Chondrocyte (in vitro differentiated cells): ENCODE measurements around the gene GSPT1. TPM values are rescaled to one million over a fixed set of nuclear protein-coding genes. Genes with fewer than 3 reads are reported as not detected.

Experiments
- DNase-seq: peaks from one replicate; pipeline ENCODE4 v3.0.0; 2021; ENCODE audit warnings: mixed read lengths, low spot score
- H3K27ac Mint-ChIP-seq: one replicate; pipeline ENCODE4 v1.8.0; 2021; ENCODE audit warnings: mild to moderate bottlenecking, moderate library complexity, mixed read lengths; ENCODE audit not compliant: unreplicated experiment
- H3K27me3 Mint-ChIP-seq: 2 replicates; pipeline ENCODE4 v1.8.0; 2021; ENCODE audit warnings: low read depth, mixed read lengths
- H3K36me3 Mint-ChIP-seq: 2 replicates; pipeline ENCODE4 v1.8.0; 2021; ENCODE audit warnings: low read depth, mixed read lengths
- H3K4me1 Mint-ChIP-seq: 2 replicates; pipeline ENCODE4 v1.8.0; 2021; ENCODE audit warnings: low read depth, mild to moderate bottlenecking, mixed read lengths
- H3K4me3 Mint-ChIP-seq: one replicate; pipeline ENCODE4 v1.8.0; 2021; ENCODE audit warnings: mild to moderate bottlenecking, moderate library complexity, mixed read lengths; ENCODE audit not compliant: unreplicated experiment
- H3K9me3 Mint-ChIP-seq: 2 replicates; pipeline ENCODE4 v1.8.0; 2021; ENCODE audit warnings: low read depth, mixed read lengths
- total RNA-seq: library from RNA; stranded (reverse); gene quantifications from 3 replicates; pipeline ENCODE4 v1.2.1, GENCODE V29; 2021
- TF ChIP-seq, protein P1 (sequence below): fragments of 200-600 bp; sonication (generic); IDR thresholded peaks from 2 replicates; pipeline ENCODE4 v1.5.0; 2021; ENCODE audit warnings: antibody characterized with exemption, mild to moderate bottlenecking, moderate library complexity

Gene GSPT1
- total RNA-seq, 1 donor from 2014 or later, result 103 TPM

DNA sequence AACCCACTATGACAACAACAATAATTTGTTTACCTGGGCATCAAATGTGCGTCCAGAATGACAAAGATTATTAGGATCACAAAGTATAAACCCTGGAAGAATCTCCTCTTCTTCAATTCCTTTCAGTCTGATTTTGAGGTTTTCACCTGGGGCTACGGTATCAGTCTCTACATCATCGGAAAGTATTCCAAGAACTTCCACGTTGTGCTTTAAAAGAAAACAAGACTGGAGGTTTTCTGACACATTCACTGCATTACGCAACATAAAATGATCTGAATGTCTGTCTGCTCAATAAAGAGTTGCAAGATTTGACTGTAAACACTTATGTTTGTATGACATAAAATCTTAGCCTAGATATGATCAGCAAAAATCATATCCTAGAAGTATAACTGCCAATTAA is 38.4 kb downstream of the GSPT1 start:
- no peak overlapping the region for H3K4me3 Mint-ChIP-seq
- H3K27me3 Mint-ChIP-seq, result no peaks in the 10 kb centered on the region
- DNase-seq, result no peak
- peak overlapping the region; percentile 27 for H3K27ac Mint-ChIP-seq
- H3K9me3 Mint-ChIP-seq, result no peaks in the 10 kb centered on the region
- peaks cover 7% of the 10 kb centered on the region for H3K4me1 Mint-ChIP-seq
- H3K36me3 Mint-ChIP-seq, result peaks cover 28% of the 10 kb centered on the region
- TF ChIP-seq, protein P1, sequence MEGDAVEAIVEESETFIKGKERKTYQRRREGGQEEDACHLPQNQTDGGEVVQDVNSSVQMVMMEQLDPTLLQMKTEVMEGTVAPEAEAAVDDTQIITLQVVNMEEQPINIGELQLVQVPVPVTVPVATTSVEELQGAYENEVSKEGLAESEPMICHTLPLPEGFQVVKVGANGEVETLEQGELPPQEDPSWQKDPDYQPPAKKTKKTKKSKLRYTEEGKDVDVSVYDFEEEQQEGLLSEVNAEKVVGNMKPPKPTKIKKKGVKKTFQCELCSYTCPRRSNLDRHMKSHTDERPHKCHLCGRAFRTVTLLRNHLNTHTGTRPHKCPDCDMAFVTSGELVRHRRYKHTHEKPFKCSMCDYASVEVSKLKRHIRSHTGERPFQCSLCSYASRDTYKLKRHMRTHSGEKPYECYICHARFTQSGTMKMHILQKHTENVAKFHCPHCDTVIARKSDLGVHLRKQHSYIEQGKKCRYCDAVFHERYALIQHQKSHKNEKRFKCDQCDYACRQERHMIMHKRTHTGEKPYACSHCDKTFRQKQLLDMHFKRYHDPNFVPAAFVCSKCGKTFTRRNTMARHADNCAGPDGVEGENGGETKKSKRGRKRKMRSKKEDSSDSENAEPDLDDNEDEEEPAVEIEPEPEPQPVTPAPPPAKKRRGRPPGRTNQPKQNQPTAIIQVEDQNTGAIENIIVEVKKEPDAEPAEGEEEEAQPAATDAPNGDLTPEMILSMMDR, result no peak

DNA sequence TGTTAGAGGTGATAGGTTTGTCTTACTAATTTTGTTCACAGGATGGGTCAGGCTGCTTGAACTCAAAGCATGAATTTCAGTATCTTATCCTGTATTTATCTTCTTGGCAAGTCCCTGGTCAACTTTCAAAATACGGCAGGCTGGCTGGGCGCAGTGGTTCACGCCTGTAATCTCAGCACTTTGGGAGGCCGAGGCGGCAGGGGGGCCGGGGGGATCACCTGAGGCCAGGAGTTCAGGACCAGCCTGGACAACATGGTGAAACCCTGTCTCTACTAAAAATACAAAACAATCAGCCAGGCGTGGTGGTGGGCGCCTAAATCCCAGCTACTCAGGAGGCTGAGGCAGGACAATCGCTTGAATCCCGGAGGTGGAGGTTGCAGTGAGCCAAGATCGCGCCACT is 39.5 kb downstream of the GSPT1 start:
- Mint-ChIP-seq H3K27me3 (no peaks in the 10 kb centered on the region), H3K27ac (no peak overlapping the region), H3K9me3 (no peaks in the 10 kb centered on the region), H3K36me3 (peaks cover 25% of the 10 kb centered on the region), H3K4me1 (peaks cover 14% of the 10 kb centered on the region), H3K4me3 (no peak overlapping the region)
- TF ChIP-seq, protein P1, result no peak
- no peak for DNase-seq

DNA sequence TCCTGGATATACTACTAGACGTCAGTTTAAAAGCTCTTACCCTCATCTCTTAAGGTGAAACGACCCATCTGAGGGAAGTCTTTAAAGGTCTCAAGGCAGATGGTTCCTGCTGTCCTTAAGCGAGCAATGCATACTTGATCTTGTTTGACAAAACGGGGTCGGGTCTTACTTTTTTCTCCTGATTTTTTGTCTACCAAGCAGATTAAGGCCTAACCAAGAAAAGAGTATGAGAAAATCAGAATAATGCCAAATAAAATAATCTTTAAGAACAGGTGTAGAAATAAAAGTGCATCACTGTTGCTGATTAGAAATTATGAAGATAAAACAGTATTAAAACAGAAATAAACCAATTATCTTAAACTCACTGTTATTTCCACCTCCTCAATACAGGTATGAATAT is 40.0 kb downstream of the GSPT1 start:
- DNase-seq, result no peak
- H3K36me3 Mint-ChIP-seq, result peaks cover 23% of the 10 kb centered on the region
- no peaks in the 10 kb centered on the region for H3K27me3 Mint-ChIP-seq
- no peak overlapping the region for H3K4me3 Mint-ChIP-seq
- peaks cover 18% of the 10 kb centered on the region for H3K4me1 Mint-ChIP-seq
- peak overlapping the region; percentile 57 for H3K27ac Mint-ChIP-seq
- TF ChIP-seq, protein P1, result no peak
- no peaks in the 10 kb centered on the region for H3K9me3 Mint-ChIP-seq

DNA sequence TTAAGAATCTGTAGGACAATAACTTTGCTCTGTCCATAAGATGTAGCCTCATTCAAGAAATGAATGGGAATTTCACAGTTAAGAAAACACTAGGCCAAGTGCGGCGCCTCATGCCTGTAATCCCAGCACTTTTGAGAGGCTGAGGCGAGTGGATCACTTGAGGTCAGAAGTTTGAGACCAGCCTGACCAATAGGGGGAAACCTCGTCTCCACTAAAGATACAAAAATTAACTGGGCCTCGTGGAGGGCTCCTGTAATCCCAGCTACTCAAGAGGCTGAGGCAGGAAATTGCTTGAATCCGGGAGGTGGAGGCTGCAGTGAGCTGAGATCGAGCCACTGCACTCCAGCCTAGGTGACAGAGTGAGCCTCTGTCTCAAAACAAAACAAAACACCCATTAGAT is 44.6 kb downstream of the GSPT1 start:
- Mint-ChIP-seq H3K4me1 (peaks cover 24% of the 10 kb centered on the region), H3K4me3 (no peak overlapping the region), H3K27ac (peak overlapping the region; percentile 57), H3K27me3 (no peaks in the 10 kb centered on the region), H3K36me3 (peaks cover 12% of the 10 kb centered on the region), H3K9me3 (no peaks in the 10 kb centered on the region)
- TF ChIP-seq, protein P1, result peak; percentile 55
- no peak for DNase-seq

GRCh38 chr16:11870399-11870798 is 45.4 kb downstream of the GSPT1 start:
- Mint-ChIP-seq H3K27me3 (no peaks in the 10 kb centered on the region), H3K9me3 (no peaks in the 10 kb centered on the region), H3K27ac (no peak overlapping the region), H3K4me1 (peaks cover 30% of the 10 kb centered on the region), H3K4me3 (no peak overlapping the region), H3K36me3 (peaks cover 9% of the 10 kb centered on the region)
- TF ChIP-seq, protein P1, result no peak
- no peak for DNase-seq
